ENCODE data around the gene SYDE2. TPM values are rescaled to one million over a fixed set of nuclear protein-coding genes. Genes with fewer than 3 reads are reported as not detected.
A peak's percentile ranks its signal among the peaks of the same experiment; 100 is the strongest.
"Not testable (repeated sequence)": the region's sequence is repeated elsewhere in the genome, so short reads cannot be mapped to it uniquely, and the experiment has no call there.

SYDE2 gene
- total RNA-seq, 1 donor from 2014 or later, result 13.1 TPM

DNA sequence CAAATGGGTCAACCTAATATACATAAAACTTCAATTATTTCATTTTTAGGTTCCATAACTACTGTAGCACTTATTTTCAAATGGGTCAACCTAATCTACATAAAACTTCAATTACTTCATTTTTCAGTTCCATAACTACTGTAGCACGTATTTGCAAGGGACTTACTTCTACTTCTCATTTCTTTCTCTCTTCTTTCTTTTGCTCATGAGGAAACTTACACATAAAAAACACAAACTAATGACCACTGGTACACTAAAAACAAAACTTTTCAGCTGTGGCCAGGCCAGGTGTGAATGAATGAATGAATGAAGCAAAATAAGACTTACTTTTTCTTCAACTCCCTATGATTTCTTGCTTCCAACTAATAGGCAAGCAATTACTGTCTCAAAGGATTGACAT is 11.7 kb downstream of the SYDE2 start:
- TF ChIP-seq, protein P1, sequence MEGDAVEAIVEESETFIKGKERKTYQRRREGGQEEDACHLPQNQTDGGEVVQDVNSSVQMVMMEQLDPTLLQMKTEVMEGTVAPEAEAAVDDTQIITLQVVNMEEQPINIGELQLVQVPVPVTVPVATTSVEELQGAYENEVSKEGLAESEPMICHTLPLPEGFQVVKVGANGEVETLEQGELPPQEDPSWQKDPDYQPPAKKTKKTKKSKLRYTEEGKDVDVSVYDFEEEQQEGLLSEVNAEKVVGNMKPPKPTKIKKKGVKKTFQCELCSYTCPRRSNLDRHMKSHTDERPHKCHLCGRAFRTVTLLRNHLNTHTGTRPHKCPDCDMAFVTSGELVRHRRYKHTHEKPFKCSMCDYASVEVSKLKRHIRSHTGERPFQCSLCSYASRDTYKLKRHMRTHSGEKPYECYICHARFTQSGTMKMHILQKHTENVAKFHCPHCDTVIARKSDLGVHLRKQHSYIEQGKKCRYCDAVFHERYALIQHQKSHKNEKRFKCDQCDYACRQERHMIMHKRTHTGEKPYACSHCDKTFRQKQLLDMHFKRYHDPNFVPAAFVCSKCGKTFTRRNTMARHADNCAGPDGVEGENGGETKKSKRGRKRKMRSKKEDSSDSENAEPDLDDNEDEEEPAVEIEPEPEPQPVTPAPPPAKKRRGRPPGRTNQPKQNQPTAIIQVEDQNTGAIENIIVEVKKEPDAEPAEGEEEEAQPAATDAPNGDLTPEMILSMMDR (IDR thresholded peaks at IDR 0.05), result no peak
- H3K9me3 Mint-ChIP-seq (ENCODE audit: low read depth), result no peaks in the 10 kb centered on the region
- no peak overlapping the region for H3K27ac Mint-ChIP-seq (ENCODE audit: unreplicated experiment)
- no peaks in the 10 kb centered on the region for H3K27me3 Mint-ChIP-seq (ENCODE audit: low read depth)
- H3K4me3 Mint-ChIP-seq (ENCODE audit: unreplicated experiment), result no peak overlapping the region
- H3K4me1 Mint-ChIP-seq (ENCODE audit: low read depth), result peaks cover 25% of the 10 kb centered on the region
- DNase-seq (ENCODE audit: low spot score), result no peak
- H3K36me3 Mint-ChIP-seq (ENCODE audit: low read depth), result peaks cover 13% of the 10 kb centered on the region

DNA sequence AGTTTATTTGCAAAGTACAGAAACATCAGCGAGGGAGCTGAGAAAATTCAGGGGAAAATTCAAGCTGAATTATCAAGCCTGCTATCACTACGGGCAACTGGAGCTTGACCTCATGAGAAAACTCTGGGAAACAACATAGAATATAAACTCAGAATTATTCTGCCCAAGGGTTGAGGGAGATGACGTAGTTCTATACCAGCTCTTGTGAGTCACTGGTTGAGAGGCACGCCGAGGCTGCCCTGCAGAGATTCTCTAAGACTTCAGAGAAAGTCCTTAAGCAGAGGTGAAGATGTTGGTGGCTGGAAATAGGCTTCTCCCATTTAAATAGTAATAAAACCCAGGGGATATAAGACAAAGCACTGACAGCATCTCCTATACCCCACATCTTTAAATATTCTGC is 12.3 kb downstream of the SYDE2 start:
- H3K9me3 Mint-ChIP-seq (ENCODE audit: low read depth), result no peaks in the 10 kb centered on the region
- H3K36me3 Mint-ChIP-seq (ENCODE audit: low read depth), result peaks cover 13% of the 10 kb centered on the region
- H3K4me3 Mint-ChIP-seq (ENCODE audit: unreplicated experiment), result no peak overlapping the region
- peak overlapping the region; percentile 84 for H3K27ac Mint-ChIP-seq (ENCODE audit: unreplicated experiment)
- no peak for DNase-seq (ENCODE audit: low spot score)
- no peaks in the 10 kb centered on the region for H3K27me3 Mint-ChIP-seq (ENCODE audit: low read depth)
- TF ChIP-seq, protein P1 (IDR thresholded peaks at IDR 0.05), result no peak
- H3K4me1 Mint-ChIP-seq (ENCODE audit: low read depth), result peaks cover 25% of the 10 kb centered on the region

DNA sequence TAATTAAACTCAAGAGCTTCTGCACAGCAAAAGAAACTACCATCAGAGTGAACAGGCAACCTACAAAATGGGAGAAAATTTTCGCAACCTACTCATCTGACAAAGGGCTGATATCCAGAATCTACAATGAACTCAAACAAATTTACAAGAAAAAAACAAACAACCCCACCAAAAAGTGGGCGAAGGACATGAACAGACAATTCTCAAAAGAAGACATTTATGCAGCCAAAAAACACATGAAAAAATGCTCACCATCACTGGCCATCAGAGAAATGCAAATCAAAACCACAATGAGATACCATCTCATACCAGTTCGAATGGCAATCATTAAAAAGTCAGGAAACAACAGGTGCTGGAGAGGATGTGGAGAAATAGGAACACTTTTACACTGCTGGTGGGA is 13.8 kb downstream of the SYDE2 start:
- H3K27ac Mint-ChIP-seq (ENCODE audit: unreplicated experiment); H3K27me3 Mint-ChIP-seq (ENCODE audit: low read depth); H3K9me3 Mint-ChIP-seq (ENCODE audit: low read depth); DNase-seq (ENCODE audit: low spot score); H3K4me3 Mint-ChIP-seq (ENCODE audit: unreplicated experiment): not testable (repeated sequence)
- H3K36me3 Mint-ChIP-seq (ENCODE audit: low read depth), result peaks cover 14% of the 10 kb centered on the region
- peaks cover 22% of the 10 kb centered on the region for H3K4me1 Mint-ChIP-seq (ENCODE audit: low read depth)

DNA sequence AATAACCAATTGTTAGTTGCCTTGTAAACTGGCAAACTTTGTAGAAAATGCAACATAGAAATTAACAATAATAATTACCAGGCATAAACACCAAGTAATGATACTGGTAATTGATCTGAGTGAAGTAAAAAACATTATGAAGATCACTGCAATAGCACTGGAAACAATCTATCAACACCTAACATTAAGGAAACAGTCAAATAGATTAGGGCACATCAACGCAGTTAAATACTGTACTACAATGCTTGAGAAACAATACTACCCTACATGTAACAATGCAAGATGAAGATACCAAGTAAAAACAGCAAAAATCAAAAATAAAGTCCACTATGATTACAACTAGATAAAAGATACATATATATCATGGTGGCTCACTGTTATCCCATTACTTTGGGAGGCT is 16.6 kb downstream of the SYDE2 start:
- no peaks in the 10 kb centered on the region for H3K27me3 Mint-ChIP-seq (ENCODE audit: low read depth)
- H3K27ac Mint-ChIP-seq (ENCODE audit: unreplicated experiment), result no peak overlapping the region
- DNase-seq (ENCODE audit: low spot score), result no peak
- peaks cover 13% of the 10 kb centered on the region for H3K4me1 Mint-ChIP-seq (ENCODE audit: low read depth)
- no peak overlapping the region for H3K4me3 Mint-ChIP-seq (ENCODE audit: unreplicated experiment)
- no peaks in the 10 kb centered on the region for H3K9me3 Mint-ChIP-seq (ENCODE audit: low read depth)
- TF ChIP-seq, protein P1 (IDR thresholded peaks at IDR 0.05), result no peak
- H3K36me3 Mint-ChIP-seq (ENCODE audit: low read depth), result peaks cover 13% of the 10 kb centered on the region

DNA sequence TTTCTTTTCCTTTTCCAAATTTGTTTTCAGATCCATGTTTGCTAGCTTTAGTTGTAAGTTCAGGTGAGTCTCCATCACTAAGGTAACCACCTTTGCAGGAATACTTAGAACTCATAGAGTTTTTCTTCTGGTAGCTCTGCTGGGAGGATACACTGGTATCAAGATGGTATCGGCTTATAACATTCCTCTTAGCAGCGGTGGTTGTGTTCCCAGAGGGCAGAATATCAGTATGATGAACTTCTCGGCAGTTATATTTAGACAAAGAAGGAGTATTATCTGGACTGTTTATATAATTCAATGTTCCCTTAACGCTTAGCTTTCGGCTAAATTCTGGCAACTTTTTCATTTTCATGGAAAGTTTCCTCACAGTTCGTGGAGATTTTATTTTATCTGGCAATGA is 18.1 kb downstream of the SYDE2 start:
- Mint-ChIP-seq H3K27ac (ENCODE audit: unreplicated experiment) (no peak overlapping the region), H3K4me1 (ENCODE audit: low read depth) (peaks cover 5% of the 10 kb centered on the region), H3K4me3 (ENCODE audit: unreplicated experiment) (no peak overlapping the region), H3K27me3 (ENCODE audit: low read depth) (no peaks in the 10 kb centered on the region), H3K9me3 (ENCODE audit: low read depth) (no peaks in the 10 kb centered on the region), H3K36me3 (ENCODE audit: low read depth) (peaks cover 7% of the 10 kb centered on the region)
- TF ChIP-seq, protein P1 (IDR thresholded peaks at IDR 0.05), result no peak
- no peak for DNase-seq (ENCODE audit: low spot score)

DNA sequence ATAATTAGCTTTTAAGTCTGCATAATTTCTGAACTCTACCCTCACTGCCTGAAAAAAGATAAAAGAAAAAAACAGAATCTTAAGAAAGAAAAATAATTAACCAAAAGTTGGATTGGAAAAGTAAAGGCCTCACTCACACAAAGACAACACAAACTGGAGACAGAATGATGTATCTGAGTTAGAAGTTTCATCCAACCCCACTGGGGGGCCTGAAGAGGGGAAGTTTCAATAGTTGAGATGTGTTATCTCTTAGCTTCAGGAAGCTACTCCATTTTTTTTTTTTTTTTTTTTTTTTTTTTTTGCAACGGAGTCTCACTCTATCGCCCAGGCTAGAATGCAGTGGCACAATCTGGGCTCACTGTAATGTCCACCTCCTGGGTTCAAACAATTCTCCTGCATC is 19.9 kb downstream of the SYDE2 start:
- no peak overlapping the region for H3K27ac Mint-ChIP-seq (ENCODE audit: unreplicated experiment)
- no peaks in the 10 kb centered on the region for H3K9me3 Mint-ChIP-seq (ENCODE audit: low read depth)
- peaks cover 12% of the 10 kb centered on the region for H3K36me3 Mint-ChIP-seq (ENCODE audit: low read depth)
- peaks cover 5% of the 10 kb centered on the region for H3K4me1 Mint-ChIP-seq (ENCODE audit: low read depth)
- TF ChIP-seq, protein P1 (IDR thresholded peaks at IDR 0.05), result no peak
- no peak overlapping the region for H3K4me3 Mint-ChIP-seq (ENCODE audit: unreplicated experiment)
- no peaks in the 10 kb centered on the region for H3K27me3 Mint-ChIP-seq (ENCODE audit: low read depth)
- no peak for DNase-seq (ENCODE audit: low spot score)

All from chondrocyte (in vitro differentiated cells).